NCI-H2171 treated with DMSO at 0.1 percent for 48 hours (cell line): ENCODE measurements around the gene SHANK2.

ENCODE experiments used
- DNase-seq: peaks from one replicate; lab custom pipeline; 2025; lab: John Stamatoyannopoulos, UW

Gene SHANK2

GRCh38 chr11:71222318-71223080 lies 29.9 kb downstream of the SHANK2 start:
- DNase-seq = no peak

- no peak for DNase-seq
These were observed 30.6 kb downstream of the SHANK2 start for GRCh38 chr11:71221821-71222220.

GRCh38 chr11:71221201-71221600 lies 31.2 kb downstream of the SHANK2 start:
- DNase-seq = no peak

- DNase-seq = no peak
These were observed 33.4 kb downstream of the SHANK2 start for GRCh38 chr11:71218789-71219499.

- DNase-seq = no peak
These were observed 36.9 kb downstream of the SHANK2 start for GRCh38 chr11:71215425-71215965.

GRCh38 chr11:71214553-71215424 lies 37.6 kb downstream of the SHANK2 start:
- DNase-seq = no peak

GRCh38 chr11:71213696-71214552 lies 38.5 kb downstream of the SHANK2 start:
- no peak for DNase-seq

GRCh38 chr11:71212871-71213559 lies 39.4 kb downstream of the SHANK2 start:
- no peak for DNase-seq

- DNase-seq = no peak
These were observed 40.7 kb downstream of the SHANK2 start for GRCh38 chr11:71211631-71212030.

- no peak for DNase-seq
These were observed 41.5 kb downstream of the SHANK2 start for GRCh38 chr11:71210861-71211260.

GRCh38 chr11:71209656-71210055 lies 42.7 kb downstream of the SHANK2 start:
- no peak for DNase-seq

GRCh38 chr11:71209181-71209580 lies 43.2 kb downstream of the SHANK2 start:
- no peak for DNase-seq

GRCh38 chr11:71208011-71208774 lies 44.2 kb downstream of the SHANK2 start:
- no peak for DNase-seq

GRCh38 chr11:71207563-71207962 lies 44.8 kb downstream of the SHANK2 start:
- DNase-seq = no peak

GRCh38 chr11:71206186-71206585 lies 46.2 kb downstream of the SHANK2 start:
- peak; percentile 85 for DNase-seq

- DNase-seq = no peak
These were observed 47.4 kb downstream of the SHANK2 start for GRCh38 chr11:71204748-71205664.

- DNase-seq = peak; percentile 73
These were observed 48.1 kb downstream of the SHANK2 start for GRCh38 chr11:71204294-71204693.

- DNase-seq = no peak
These were observed 48.7 kb downstream of the SHANK2 start for GRCh38 chr11:71203681-71204080.

- no peak for DNase-seq
These were observed 49.4 kb downstream of the SHANK2 start for GRCh38 chr11:71202966-71203365.
